Activated naive CD8-positive, alpha-beta T cell treated with anti-CD3 and anti-CD28 coated beads, Interleukin-2, amount 50 U/mL, for 24 hours (primary cell): ENCODE results near the gene PCDHA10.
"Not testable (repeated sequence)": the region's sequence is repeated elsewhere in the genome, so short reads cannot be mapped to it uniquely, and the experiment has no call there.

Experiments
- ATAC-seq: fragments of 150-1000 bp; cut with Tn5 transposase; one replicate; pipeline ENCODE4 v1.10.0; 2021
- DNase-seq: peaks from one replicate; pipeline ENCODE4 v3.0.0; 2021
- H3K27ac Mint-ChIP-seq: one replicate; pipeline ENCODE4 v1.8.0; 2021; ENCODE audit warnings: mild to moderate bottlenecking, mixed read lengths
- H3K27me3 Mint-ChIP-seq: one replicate; pipeline ENCODE4 v1.8.0; 2021; ENCODE audit warnings: mixed read lengths
- H3K36me3 Mint-ChIP-seq: one replicate; pipeline ENCODE4 v1.8.0; 2021; ENCODE audit warnings: low read depth, mixed read lengths
- H3K4me1 Mint-ChIP-seq: one replicate; pipeline ENCODE4 v1.8.0; 2021; ENCODE audit warnings: mixed read lengths
- H3K4me3 Mint-ChIP-seq: one replicate; pipeline ENCODE4 v1.8.0; 2021; ENCODE audit warnings: mild to moderate bottlenecking, moderate library complexity, mixed read lengths
- H3K9me3 Mint-ChIP-seq: one replicate; pipeline ENCODE4 v1.8.0; 2021; ENCODE audit warnings: mixed read lengths

The PCDHA10 gene, protein sequence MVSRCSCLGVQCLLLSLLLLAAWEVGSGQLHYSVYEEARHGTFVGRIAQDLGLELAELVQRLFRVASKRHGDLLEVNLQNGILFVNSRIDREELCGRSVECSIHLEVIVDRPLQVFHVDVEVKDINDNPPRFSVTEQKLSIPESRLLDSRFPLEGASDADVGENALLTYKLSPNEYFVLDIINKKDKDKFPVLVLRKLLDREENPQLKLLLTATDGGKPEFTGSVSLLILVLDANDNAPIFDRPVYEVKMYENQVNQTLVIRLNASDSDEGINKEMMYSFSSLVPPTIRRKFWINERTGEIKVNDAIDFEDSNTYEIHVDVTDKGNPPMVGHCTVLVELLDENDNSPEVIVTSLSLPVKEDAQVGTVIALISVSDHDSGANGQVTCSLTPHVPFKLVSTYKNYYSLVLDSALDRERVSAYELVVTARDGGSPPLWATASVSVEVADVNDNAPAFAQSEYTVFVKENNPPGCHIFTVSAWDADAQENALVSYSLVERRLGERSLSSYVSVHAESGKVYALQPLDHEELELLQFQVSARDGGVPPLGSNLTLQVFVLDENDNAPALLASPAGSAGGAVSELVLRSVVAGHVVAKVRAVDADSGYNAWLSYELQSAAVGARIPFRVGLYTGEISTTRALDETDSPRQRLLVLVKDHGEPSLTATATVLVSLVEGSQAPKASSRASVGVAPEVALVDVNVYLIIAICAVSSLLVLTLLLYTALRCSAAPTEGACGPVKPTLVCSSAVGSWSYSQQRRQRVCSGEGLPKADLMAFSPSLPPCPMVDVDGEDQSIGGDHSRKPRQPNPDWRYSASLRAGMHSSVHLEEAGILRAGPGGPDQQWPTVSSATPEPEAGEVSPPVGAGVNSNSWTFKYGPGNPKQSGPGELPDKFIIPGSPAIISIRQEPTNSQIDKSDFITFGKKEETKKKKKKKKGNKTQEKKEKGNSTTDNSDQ

DNA sequence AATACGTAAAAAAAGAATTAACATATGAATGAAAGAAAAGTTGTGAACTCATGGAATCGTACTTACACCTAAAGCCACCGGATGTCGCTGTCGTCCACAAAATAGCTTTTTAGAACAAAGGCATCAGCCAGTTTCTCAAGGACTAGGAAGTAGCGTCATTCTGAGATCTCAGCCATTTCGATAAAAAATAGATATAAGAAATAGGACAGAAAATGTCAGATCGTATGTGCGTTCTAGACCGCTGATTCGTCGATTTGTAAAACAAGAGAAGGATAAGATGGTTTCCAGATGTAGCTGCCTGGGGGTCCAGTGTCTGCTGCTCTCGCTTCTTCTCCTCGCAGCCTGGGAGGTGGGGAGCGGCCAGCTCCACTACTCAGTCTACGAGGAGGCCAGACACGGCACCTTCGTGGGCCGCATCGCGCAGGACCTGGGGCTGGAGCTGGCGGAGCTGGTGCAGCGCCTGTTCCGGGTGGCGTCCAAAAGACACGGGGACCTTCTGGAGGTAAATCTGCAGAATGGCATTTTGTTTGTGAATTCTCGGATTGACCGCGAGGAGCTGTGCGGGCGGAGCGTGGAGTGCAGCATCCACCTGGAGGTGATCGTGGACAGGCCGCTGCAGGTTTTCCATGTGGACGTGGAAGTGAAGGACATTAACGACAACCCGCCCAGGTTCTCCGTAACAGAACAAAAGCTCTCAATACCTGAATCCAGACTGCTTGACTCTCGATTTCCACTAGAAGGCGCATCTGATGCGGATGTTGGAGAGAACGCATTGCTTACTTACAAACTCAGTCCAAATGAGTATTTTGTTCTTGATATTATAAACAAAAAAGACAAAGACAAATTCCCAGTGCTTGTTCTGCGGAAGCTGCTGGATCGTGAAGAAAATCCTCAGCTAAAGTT is at the start of gene PCDHA10:
Gene PCDHA10, plus strand, starts transcription at position 126 of the 903 bp plus-strand sequence. Its CDS starts 152 bp downstream, at position 278.
- Mint-ChIP-seq H3K36me3 (peaks cover 2% of the 10 kb centered on the region), H3K4me1 (no peaks in the 10 kb centered on the region), H3K27ac (no peak within 1 kb of the TSS), H3K9me3 (peaks cover 10% of the 10 kb centered on the region), H3K27me3 (peaks cover 5% of the 10 kb centered on the region), H3K4me3 (no peak within 1 kb of the TSS)
- ATAC-seq, result no peak
- DNase-seq, result no peak

DNA sequence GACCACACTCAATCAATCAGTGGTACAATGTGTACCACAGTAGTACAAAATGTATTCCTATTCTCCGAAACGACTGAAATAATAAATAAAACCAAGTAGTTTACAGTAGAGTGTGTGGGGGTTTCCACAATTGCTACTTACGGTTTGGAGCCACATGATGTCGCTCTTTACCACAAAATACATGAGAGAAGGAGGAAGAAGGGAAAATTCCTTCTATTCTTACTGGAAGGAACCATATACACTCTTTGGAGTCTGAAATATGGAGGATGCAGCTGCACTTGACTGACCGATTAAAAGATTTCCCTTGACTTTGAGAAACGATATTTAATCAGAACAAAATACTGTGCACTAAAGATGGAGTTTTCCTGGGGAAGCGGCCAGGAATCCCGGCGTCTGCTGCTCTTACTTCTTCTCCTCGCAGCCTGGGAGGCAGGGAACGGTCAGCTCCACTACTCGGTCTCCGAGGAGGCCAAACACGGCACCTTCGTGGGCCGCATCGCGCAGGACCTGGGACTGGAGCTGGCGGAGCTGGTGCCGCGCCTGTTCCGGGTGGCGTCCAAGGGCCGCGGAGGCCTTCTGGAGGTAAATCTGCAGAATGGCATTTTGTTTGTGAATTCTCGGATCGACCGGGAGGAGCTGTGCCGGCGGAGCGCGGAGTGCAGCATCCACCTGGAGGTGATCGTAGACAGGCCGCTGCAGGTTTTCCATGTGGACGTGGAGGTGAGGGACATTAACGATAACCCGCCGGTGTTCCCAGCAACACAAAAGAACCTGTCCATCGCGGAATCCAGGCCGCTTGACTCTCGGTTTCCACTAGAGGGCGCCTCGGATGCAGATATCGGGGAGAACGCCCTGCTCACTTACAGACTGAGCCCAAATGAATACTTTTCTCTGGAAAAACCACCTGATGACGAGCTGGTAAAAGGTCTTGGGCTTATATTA is 48.6 kb upstream of the PCDHA10 start, which contains the start of gene PCDHA4:
Gene PCDHA4, plus strand, starts transcription at position 235 of the 942 bp plus-strand sequence.
- peaks cover 6% of the 10 kb centered on the region for H3K36me3 Mint-ChIP-seq
- H3K27ac Mint-ChIP-seq, result no peak within 1 kb of the TSS
- H3K9me3 Mint-ChIP-seq, result peaks cover 38% of the 10 kb centered on the region
- H3K4me3 Mint-ChIP-seq, result no peak within 1 kb of the TSS
- H3K27me3 Mint-ChIP-seq, result peaks cover 19% of the 10 kb centered on the region
- no peaks in the 10 kb centered on the region for H3K4me1 Mint-ChIP-seq
- DNase-seq (peak; percentile 14), ATAC-seq (no peak)

DNA sequence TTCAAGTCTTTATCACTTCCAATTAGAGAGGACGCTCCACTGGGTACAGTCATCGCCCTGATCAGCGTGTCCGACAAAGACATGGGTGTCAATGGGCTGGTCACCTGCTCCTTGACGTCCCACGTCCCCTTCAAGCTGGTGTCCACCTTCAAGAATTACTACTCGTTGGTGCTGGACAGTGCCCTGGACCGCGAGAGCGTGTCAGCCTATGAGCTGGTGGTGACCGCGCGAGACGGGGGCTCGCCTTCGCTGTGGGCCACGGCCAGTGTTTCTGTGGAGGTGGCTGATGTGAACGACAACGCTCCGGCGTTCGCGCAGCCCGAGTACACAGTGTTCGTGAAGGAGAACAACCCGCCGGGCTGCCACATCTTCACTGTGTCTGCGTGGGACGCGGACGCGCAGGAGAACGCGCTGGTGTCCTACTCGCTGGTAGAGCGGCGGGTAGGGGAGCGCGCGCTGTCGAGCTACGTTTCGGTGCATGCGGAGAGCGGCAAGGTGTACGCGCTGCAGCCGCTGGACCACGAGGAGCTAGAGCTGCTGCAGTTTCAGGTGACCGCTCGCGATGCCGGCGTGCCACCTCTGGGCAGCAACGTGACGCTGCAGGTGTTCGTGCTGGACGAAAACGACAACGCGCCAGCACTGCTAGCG is 47.3 kb upstream of the PCDHA10 start:
- H3K4me3 Mint-ChIP-seq, H3K4me1 Mint-ChIP-seq, ATAC-seq, H3K27ac Mint-ChIP-seq, H3K36me3 Mint-ChIP-seq, DNase-seq: not testable (repeated sequence)
- Mint-ChIP-seq H3K27me3 (peaks cover 20% of the 10 kb centered on the region), H3K9me3 (peaks cover 49% of the 10 kb centered on the region)

DNA sequence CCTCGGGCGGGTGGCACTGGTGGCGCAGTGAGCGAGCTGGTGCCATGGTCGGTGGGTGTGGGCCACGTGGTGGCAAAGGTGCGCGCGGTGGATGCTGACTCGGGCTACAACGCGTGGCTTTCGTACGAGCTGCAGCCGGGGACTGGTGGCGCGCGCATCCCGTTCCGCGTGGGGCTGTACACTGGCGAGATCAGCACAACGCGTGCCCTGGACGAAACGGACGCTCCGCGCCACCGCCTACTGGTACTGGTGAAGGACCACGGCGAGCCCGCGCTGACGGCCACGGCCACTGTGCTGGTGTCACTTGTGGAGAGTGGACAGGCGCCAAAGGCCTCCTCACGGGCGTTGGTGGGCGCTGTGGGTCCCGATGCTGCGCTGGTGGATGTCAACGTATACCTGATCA is 46.8 kb upstream of the PCDHA10 start:
- no peak overlapping the region for H3K4me3 Mint-ChIP-seq
- H3K27me3 Mint-ChIP-seq, result peaks cover 18% of the 10 kb centered on the region
- H3K36me3 Mint-ChIP-seq, result peaks cover 5% of the 10 kb centered on the region
- ATAC-seq (no peak), DNase-seq (no peak)
- H3K4me1 Mint-ChIP-seq, result no peaks in the 10 kb centered on the region
- H3K9me3 Mint-ChIP-seq, result peaks cover 46% of the 10 kb centered on the region
- no peak overlapping the region for H3K27ac Mint-ChIP-seq

DNA sequence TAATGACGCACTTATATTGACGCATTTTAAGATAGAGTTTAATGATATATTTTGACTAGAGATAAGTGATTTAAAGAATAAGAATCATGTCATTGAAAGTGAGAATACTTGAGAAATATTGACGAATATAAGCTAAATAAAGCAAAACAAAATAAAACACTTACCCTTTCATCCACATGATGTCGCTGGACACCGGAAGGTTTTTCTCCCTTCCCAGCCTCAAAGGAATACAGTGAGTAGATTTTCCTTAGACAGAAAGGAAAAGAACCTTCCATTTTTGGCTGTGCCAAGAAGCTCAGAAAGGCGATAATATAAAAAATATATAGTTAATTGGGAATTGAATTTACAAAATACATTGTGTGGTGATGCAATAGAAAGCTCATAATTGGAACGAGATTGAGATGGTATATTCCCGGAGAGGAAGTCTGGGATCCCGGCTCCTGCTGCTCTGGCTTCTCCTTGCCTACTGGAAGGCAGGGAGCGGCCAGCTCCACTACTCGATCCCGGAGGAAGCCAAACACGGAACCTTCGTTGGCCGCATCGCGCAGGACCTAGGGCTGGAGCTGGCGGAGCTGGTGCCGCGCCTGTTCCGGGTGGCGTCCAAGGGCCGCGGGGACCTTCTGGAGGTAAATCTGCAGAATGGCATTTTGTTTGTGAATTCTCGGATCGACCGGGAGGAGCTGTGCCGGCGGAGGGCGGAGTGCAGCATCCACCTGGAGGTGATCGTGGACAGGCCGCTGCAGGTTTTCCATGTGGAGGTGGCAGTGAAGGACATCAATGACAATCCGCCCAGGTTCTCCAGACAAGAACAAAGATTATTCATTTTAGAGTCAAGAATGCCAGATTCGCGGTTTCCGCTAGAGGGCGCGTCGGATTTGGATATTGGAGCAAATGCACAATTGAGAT is 34.1 kb upstream of the PCDHA10 start, which contains the start of gene PCDHA5:
Gene PCDHA5, plus strand, starts transcription at position 239 of the 906 bp plus-strand sequence.
- Mint-ChIP-seq H3K27ac (no peak within 1 kb of the TSS), H3K4me3 (no peak within 1 kb of the TSS), H3K4me1 (no peaks in the 10 kb centered on the region), H3K36me3 (peaks cover 5% of the 10 kb centered on the region), H3K27me3 (peaks cover 18% of the 10 kb centered on the region), H3K9me3 (peaks cover 14% of the 10 kb centered on the region)
- ATAC-seq, result no peak
- DNase-seq, result peak; percentile 40

DNA sequence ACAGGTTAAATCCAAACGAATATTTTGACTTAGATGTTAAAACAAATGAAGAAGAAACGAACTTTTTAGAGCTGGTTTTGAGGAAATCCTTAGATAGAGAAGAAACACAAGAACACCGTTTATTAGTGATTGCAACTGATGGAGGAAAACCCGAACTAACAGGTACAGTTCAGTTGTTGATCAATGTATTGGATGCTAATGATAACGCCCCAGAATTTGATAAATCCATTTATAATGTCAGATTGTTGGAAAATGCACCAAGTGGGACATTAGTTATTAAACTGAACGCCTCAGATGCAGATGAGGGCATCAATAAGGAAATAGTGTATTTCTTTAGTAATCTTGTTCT is 33.4 kb upstream of the PCDHA10 start:
- DNase-seq (no peak), ATAC-seq (no peak)
- Mint-ChIP-seq H3K27ac (no peak overlapping the region), H3K4me3 (no peak overlapping the region), H3K9me3 (peaks cover 20% of the 10 kb centered on the region), H3K27me3 (peaks cover 23% of the 10 kb centered on the region), H3K4me1 (no peaks in the 10 kb centered on the region), H3K36me3 (peaks cover 7% of the 10 kb centered on the region)

DNA sequence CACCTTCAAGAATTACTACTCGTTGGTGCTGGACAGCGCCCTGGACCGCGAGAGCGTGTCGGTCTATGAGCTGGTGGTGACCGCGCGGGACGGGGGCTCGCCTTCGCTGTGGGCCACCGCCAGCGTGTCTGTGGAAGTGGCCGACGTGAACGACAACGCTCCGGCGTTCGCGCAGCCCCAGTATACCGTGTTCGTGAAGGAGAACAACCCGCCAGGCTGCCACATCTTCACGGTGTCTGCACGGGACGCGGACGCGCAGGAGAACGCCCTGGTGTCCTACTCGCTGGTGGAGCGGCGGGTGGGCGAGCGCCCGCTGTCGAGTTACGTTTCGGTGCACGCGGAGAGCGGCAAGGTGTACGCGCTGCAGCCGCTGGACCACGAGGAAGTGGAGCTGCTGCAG is 32.7 kb upstream of the PCDHA10 start:
- not testable (repeated sequence) for H3K36me3 Mint-ChIP-seq, H3K4me3 Mint-ChIP-seq, H3K27ac Mint-ChIP-seq, H3K4me1 Mint-ChIP-seq, DNase-seq, ATAC-seq
- Mint-ChIP-seq H3K27me3 (peaks cover 28% of the 10 kb centered on the region), H3K9me3 (peaks cover 22% of the 10 kb centered on the region)

DNA sequence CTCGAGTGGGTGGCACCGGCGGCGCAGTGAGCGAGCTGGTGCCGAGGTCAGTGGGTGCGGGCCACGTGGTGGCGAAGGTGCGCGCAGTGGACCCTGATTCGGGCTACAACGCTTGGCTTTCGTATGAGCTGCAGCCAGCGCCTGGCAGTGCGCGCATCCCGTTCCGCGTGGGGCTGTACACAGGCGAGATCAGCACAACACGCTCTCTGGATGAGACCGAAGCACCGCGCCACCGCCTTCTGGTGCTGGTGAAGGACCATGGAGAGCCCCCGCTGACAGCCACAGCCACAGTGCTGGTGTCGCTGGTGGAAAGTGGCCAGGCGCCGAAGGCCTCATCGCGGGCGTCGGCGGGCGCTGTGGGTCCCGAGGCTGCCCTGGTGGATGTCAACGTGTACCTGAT is 32.2 kb upstream of the PCDHA10 start:
- ATAC-seq (no peak), DNase-seq (no peak)
- H3K4me3 Mint-ChIP-seq, result no peak overlapping the region
- no peak overlapping the region for H3K27ac Mint-ChIP-seq
- H3K36me3 Mint-ChIP-seq, result peaks cover 12% of the 10 kb centered on the region
- peaks cover 31% of the 10 kb centered on the region for H3K27me3 Mint-ChIP-seq
- H3K9me3 Mint-ChIP-seq, result peaks cover 21% of the 10 kb centered on the region
- no peaks in the 10 kb centered on the region for H3K4me1 Mint-ChIP-seq

DNA sequence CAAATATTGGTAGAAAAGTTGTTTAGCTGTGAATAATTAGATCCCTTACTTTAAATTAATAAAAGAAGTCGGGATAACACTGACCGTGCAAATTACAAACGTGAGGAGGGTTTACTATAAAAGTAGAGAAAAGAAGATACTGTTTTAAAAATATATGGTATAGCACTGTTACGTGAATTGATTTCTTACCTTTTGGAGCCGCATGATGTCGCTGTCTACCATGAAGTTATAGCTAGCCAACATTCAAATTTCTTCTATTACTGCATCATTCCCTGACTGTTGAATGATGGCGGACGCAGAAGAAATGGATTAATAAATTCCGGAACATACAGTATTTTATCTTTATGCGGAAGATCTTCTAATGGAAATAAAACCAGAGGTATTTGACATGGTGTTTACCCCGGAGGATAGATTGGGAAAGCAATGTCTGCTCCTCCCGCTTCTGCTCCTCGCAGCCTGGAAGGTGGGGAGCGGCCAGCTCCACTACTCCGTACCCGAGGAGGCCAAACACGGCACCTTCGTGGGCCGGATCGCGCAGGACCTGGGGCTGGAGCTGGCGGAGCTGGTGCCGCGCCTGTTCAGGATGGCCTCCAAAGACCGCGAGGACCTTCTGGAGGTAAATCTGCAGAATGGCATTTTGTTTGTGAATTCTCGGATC is 27.9 kb upstream of the PCDHA10 start, which contains the start of gene PCDHA6:
Gene PCDHA6, plus strand, starts transcription at position 257 of the 658 bp plus-strand sequence. Its CDS starts 132 bp downstream, at position 389.
- no peaks in the 10 kb centered on the region for H3K4me1 Mint-ChIP-seq
- DNase-seq (no peak), ATAC-seq (no peak)
- peaks cover 14% of the 10 kb centered on the region for H3K36me3 Mint-ChIP-seq
- H3K4me3 Mint-ChIP-seq, result no peak within 1 kb of the TSS
- peaks cover 33% of the 10 kb centered on the region for H3K9me3 Mint-ChIP-seq
- H3K27ac Mint-ChIP-seq, result no peak within 1 kb of the TSS
- H3K27me3 Mint-ChIP-seq, result peaks cover 26% of the 10 kb centered on the region

DNA sequence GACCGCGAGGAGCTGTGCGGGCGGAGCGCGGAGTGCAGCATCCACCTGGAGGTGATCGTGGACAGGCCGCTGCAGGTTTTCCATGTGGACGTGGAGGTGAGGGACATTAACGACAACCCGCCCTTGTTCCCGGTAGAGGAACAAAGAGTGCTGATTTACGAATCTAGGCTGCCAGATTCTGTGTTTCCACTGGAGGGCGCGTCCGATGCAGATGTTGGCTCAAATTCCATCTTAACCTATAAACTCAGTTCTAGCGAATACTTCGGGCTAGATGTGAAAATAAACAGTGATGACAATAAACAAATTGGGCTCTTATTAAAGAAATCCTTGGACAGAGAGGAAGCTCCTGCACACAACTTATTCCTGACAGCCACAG is 27.3 kb upstream of the PCDHA10 start:
- DNase-seq (no peak), ATAC-seq (no peak)
- Mint-ChIP-seq H3K27me3 (peaks cover 29% of the 10 kb centered on the region), H3K27ac (no peak overlapping the region), H3K36me3 (peaks cover 14% of the 10 kb centered on the region), H3K4me3 (no peak overlapping the region), H3K9me3 (peaks cover 36% of the 10 kb centered on the region), H3K4me1 (no peaks in the 10 kb centered on the region)

DNA sequence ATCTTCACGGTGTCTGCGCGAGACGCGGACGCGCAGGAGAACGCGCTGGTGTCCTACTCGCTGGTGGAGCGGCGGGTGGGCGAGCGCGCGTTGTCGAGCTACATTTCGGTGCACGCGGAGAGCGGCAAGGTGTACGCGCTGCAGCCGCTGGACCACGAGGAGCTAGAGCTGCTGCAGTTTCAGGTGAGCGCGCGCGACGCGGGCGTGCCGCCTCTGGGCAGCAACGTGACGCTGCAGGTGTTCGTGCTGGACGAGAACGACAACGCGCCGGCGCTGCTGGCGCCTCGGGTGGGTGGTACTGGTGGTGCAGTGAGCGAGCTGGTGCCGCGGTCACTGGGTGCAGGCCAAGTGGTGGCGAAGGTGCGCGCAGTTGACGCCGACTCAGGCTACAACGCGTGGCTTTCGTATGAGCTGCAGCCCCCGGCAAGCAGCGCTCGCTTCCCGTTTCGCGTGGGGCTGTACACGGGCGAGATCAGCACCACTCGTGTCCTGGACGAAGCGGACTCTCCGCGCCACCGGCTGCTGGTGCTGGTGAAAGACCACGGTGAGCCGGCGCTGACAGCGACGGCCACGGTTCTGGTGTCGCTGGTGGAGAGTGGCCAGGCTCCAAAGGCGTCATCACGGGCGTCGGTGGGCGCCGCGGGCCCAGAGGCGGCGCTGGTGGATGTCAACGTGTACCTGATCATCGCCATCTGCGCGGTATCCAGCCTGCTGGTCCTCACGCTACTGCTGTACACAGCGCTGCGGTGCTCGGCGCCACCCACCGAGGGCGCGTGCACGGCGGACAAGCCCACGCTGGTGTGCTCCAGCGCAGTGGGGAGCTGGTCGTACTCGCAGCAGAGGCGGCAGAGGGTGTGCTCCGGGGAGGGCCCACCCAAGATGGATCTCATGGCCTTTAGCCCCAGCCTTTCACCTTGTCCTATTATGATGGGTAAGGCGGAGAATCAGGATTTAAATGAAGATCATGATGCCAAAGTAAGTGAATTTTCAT is 25.9 kb upstream of the PCDHA10 start:
- H3K4me1 Mint-ChIP-seq, H3K4me3 Mint-ChIP-seq, ATAC-seq, H3K27ac Mint-ChIP-seq, DNase-seq: not testable (repeated sequence)
- H3K36me3 Mint-ChIP-seq, result peaks cover 15% of the 10 kb centered on the region
- peaks cover 38% of the 10 kb centered on the region for H3K27me3 Mint-ChIP-seq
- H3K9me3 Mint-ChIP-seq, result peaks cover 40% of the 10 kb centered on the region
